HG03439 (cell line): ENCODE results near the gene TXNDC8.
"Not testable (repeated sequence)": the region's sequence is repeated elsewhere in the genome, so short reads cannot be mapped to it uniquely, and the experiment has no call there.

Experiments
- ATAC-seq: cut with Tn5 transposase; IDR thresholded peaks from one replicate; pipeline ENCODE4 v1.9.1; 2021; ENCODE audit warnings: mild to moderate bottlenecking, moderate library complexity; ENCODE audit not compliant: unreplicated experiment

TXNDC8 gene

DNA sequence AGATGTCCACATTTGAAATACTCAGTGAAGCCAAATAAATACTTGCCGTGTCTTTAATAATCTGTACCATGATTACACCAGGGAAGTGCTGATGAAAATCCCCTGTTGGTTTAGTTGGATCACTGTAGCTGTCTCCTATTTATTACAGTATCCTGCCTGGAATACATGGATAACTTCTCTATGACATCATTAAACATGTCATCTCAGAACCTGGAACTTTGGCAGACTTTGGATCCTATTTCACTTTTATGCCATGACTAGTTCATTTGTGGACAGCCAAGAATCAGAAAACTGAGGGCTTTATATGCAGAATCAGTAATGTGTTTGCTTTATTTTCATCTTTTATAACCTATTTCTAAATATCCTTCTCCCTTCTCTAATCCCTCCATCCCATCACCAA lies at the start of gene TXNDC8:
Gene TXNDC8, minus strand, starts transcription at position 137 of the 400 bp plus-strand sequence.
- ATAC-seq: no peak

DNA sequence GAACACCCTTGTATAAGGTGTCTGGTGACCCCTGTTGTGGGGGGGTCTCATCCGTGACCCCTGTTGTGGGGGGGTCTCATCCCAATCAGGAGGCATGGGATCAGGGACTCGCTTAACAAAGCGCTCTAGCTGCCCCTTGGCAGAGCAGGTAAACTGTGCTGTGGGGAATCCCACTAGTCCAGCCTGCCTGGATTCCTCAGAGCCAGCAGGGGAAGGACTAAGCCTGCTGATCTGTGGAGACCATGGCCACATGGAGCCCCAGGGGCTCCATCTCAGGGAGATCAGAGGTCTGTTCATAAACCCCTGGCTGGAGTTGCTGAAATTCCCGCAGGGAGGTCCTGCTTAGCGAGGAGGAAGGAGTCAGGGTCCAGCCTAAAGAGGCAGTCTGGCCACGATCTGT lies 45.8 kb upstream of the TXNDC8 start:
- no peak for ATAC-seq

- ATAC-seq: no peak
Measured at GRCh38 chr9:110382731-110383130, 45.1 kb upstream of the TXNDC8 start.

- no peak for ATAC-seq
Measured at GRCh38 chr9:110371411-110372007, 33.8 kb upstream of the TXNDC8 start.

DNA sequence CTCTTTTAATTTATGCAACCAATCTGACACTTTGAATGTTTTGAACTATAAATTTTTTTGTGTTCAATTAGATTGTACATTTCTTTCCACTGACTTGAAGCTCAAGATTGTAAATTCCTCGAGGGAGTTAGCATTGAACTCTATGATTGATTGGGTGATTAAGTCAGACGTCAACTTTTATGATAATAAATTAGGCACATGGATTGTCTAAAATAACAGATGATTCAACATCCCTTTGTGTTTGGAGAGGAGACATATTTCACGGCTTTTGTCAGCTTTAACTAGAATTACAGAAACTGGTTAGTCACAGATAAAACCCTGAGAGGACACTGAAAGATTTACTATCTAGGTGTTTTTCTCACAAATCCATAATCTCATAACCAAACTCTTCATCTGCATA lies 32.7 kb upstream of the TXNDC8 start:
- ATAC-seq: no peak

DNA sequence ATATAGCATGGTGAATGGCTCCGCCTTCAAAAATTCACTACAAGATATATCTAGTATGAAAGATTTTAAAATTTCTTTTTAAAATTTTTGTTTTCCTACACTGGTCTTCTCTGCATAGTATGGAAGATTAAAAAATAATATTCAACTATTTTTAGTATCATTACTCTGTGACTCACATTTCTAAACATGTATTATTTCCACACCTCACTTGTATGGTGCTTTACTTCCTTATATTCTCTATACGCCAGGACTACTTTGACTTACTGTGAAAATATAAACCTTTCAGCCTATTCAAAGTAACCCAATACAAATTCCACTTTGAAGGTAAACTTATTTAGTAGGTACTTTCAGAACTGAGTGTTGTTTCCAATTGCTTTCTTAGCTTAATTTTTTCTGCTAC lies 26.8 kb upstream of the TXNDC8 start:
- no peak for ATAC-seq

DNA sequence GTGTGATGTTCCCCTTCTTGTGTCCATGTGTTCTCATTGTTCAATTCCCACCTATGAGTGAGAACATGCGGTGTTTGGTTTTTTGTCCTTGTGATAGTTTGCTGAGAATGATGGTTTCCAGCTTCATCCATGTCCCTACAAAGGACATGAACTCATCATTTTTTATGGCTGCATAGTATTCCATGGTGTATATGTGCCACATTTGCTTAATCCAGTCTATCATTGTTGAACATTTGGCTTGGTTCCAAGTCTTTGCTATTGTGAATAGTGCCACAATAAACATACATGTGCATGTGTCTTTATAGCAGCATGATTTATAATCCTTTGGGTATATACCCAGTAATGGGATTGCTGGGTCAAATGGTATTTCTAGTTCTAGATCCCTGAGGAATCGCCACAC lies 21.3 kb upstream of the TXNDC8 start:
- not testable (repeated sequence) for ATAC-seq

DNA sequence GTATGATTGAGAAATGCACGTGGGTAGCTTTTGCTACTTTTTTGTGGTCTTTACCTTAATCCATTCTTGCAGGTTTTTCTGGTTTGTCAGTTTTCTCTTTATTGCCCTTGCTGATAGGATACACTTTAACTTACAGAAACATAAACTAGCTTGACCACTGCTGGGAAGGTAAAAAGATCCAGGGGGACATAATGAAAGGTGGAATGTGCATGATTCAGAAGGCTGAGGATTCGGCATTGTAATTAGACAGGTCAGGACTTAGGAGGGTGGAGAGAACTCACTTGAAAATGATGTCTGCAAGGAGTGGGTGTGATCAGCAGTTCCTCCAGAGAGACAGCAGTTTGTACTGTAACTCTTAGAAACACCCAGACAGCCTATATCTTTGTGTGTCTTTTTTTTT lies 19.8 kb upstream of the TXNDC8 start:
- ATAC-seq: no peak

- ATAC-seq: no peak
Measured at GRCh38 chr9:110356639-110357395, 19.2 kb upstream of the TXNDC8 start.

DNA sequence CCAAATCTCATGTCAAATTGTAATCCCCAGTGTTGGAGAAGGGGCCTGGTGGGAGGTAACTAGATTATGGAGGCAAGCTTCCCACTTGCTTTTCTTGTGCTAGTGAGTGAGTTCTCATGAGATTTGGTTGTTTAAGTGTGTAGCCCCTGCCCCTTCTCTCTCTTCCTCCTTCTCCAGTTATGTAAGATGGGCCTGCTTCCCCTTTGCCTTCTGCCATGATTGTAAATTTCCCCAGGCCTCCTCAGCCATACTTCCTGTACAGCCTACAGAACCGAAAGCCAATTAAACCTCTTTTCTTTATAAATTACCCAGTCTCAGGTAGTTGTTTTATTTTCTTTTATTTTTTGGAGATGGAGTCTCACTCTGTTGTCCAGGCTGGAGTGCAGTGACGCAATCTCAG lies 18.2 kb upstream of the TXNDC8 start:
- ATAC-seq: no peak

DNA sequence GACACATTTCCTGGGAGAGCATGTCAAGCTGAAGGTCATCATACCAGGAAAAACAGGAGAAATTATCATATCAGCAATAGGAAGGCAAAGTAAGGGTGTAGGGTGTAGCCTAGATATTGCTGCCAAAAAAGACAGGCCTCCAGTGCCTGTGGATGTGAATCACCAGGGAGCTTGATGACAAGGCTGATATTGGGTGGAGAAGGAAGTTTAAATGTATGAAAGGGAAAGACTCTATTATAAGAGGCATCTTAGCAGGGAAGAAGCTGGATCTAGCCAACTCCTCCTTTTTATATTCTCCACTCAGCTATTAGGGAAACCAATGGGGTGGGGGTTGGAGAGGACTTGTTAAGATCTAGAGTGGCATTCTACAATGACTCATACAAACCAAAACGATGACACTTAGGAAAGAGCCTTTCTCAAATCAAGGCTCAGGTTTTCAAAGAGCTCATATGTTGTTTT lies 13.4 kb upstream of the TXNDC8 start:
- ATAC-seq: no peak

DNA sequence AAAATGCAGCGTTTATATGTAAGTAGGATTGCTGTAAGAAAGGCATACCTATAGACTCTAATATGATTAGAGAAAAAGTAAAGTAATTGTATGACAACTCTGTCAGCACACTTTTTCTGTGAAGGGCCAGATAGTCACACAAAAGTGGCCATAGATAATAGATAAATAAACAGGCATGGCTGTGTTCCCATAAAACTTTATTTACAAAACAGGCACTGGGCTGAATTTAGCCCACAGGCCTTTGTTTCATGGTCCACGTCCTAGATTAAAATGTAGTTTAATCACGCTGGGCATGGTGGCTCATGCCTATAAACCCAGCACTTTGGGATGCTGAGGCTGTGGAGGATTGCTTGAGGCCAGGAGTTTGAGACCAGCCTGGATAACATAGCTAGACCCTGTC lies 8.7 kb upstream of the TXNDC8 start:
- ATAC-seq: no peak

GRCh38 chr9:110344821-110345220 lies 7.2 kb upstream of the TXNDC8 start:
- ATAC-seq: no peak

GRCh38 chr9:110343551-110343950 lies 5.9 kb upstream of the TXNDC8 start:
- ATAC-seq: no peak

GRCh38 chr9:110340306-110340705 lies 2.6 kb upstream of the TXNDC8 start:
- ATAC-seq: no peak

GRCh38 chr9:110338143-110338542 lies 480 bp upstream of the TXNDC8 start:
- no peak for ATAC-seq

- ATAC-seq: no peak
Measured at GRCh38 chr9:110336363-110336762, 1.3 kb downstream of the TXNDC8 start.

DNA sequence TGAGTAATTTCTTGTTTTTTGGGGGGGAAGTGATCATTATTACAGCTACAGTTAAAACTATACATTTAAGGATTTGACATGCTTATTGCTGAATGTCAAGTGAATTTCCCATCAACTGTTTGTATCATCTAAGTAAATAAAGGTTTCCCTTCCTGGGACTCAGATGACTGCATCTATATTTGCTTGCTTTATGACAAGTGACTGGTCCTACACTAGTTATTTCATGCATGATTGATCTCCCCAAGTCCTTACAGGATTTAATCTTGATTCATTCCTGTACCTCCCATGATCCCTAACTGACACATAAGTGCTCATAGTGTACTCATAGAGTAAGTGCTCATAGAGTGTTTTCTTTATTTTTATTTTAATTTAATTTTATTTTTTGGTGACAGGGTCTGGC lies 2.8 kb downstream of the TXNDC8 start:
- no peak for ATAC-seq

DNA sequence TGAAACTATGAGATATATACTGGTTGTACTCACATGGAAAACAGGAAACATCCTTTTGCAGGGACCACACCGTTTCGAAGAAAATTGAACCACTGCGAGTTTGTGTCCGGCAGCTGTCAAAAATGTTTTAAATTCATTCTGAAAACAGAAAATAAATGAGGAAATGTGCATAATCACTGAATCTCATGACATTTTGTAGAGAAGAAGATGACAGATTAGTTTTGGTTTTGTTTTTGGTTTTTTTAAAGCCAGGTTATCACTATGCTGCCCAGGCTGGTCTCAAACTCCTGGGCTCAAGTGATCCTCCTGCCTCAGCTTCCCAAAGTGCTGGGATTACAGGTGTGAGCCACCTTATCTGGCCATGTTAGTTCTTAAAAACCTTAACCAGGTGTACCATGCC lies 3.5 kb downstream of the TXNDC8 start:
- peak; percentile 68 for ATAC-seq

- no peak for ATAC-seq
Measured at GRCh38 chr9:110332766-110333165, 4.9 kb downstream of the TXNDC8 start.

DNA sequence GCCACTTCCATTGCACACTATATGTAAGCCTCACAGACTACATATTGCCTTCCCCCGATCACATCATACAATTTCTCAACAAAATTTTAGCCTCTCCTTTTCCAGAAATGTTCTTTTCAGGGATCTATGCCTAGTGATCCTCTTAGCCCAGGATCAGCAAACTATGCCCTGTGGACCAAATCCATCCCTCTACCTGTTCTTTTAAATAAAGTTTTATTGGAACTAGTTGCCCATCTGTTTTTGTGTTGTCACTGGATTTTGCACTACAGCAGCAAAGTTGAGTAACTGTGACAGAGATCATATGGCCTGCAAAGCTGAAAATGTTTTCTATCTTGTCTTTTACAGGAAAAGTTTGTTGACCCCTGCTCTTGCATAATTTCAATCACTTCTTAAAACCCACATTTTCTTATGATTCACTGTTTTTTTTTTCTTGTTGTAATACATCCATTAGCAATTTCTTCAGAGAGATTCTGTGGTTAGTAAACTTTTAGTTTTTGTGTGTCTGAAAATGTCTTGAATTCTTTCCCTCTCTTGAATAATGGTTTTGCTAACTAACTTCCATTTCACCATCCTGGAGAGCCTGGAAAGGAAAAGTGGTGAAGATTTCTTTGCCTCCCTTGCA lies 7.1 kb downstream of the TXNDC8 start:
- ATAC-seq: no peak

DNA sequence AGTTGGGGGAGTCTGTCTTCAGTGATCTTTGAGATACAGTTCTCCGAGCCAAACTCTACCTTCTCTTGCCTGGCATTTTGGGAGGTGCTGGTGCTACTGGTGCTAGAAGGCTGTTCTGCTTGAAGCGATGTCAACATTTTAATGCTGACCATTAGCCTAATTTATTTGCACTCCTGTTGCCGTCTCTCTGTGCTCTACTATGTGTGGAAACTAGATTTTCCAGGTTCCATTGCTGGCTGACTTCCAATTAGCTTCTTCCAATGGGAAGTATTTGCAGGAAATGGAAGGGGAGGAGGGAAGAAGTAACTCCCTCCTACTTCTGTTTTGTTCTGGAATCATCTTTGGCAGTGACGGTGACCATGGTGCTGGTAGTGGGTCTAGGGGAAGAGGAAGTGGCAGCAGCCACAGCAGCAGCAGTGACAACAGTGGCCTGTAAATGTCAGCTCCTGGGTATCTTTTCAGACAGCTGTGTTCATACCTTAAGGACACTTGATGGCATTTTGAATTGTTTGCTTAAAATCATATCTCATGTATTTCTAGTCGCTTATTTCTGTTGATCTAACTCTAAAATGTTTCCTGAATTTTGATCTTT lies 7.9 kb downstream of the TXNDC8 start:
- no peak for ATAC-seq
